Central memory CD8-positive, alpha-beta T cell (primary cell): ENCODE measurements around the gene PPP3CA.

ENCODE experiments used
- ATAC-seq: fragments of 150-1000 bp; cut with Tn5 transposase; replicated peaks from 2 replicates; pipeline ENCODE4 v1.10.0; 2022; ENCODE audit warnings: mild to moderate bottlenecking, moderate FRiP score, moderate number of reproducible peaks; ENCODE audit not compliant: poor library complexity, severe bottlenecking; ENCODE audit errors: extremely low read depth
- DNase-seq, 2 donors: peaks; one replicate each; pipeline ENCODE4 v3.0.0; 2021; ENCODE audit warnings: low spot score in 2 of 2
- H3K27ac Mint-ChIP-seq: one replicate; pipeline ENCODE4 v1.8.0; 2022; ENCODE audit warnings: low read depth, mild to moderate bottlenecking, moderate library complexity, mixed read lengths
- H3K27me3 Mint-ChIP-seq: one replicate; pipeline ENCODE4 v1.8.0; 2022; ENCODE audit warnings: mixed read lengths
- H3K36me3 Mint-ChIP-seq: one replicate; pipeline ENCODE4 v1.8.0; 2022; ENCODE audit warnings: mild to moderate bottlenecking, moderate library complexity, mixed read lengths; ENCODE audit not compliant: insufficient read depth
- H3K4me1 Mint-ChIP-seq: one replicate; pipeline ENCODE4 v1.8.0; 2022; ENCODE audit warnings: mixed read lengths
- H3K4me3 Mint-ChIP-seq: one replicate; pipeline ENCODE4 v1.8.0; 2022; ENCODE audit warnings: mild to moderate bottlenecking, moderate library complexity, mixed read lengths
- H3K9me3 Mint-ChIP-seq: one replicate; pipeline ENCODE4 v1.8.0; 2022; ENCODE audit warnings: mixed read lengths

Gene PPP3CA

DNA sequence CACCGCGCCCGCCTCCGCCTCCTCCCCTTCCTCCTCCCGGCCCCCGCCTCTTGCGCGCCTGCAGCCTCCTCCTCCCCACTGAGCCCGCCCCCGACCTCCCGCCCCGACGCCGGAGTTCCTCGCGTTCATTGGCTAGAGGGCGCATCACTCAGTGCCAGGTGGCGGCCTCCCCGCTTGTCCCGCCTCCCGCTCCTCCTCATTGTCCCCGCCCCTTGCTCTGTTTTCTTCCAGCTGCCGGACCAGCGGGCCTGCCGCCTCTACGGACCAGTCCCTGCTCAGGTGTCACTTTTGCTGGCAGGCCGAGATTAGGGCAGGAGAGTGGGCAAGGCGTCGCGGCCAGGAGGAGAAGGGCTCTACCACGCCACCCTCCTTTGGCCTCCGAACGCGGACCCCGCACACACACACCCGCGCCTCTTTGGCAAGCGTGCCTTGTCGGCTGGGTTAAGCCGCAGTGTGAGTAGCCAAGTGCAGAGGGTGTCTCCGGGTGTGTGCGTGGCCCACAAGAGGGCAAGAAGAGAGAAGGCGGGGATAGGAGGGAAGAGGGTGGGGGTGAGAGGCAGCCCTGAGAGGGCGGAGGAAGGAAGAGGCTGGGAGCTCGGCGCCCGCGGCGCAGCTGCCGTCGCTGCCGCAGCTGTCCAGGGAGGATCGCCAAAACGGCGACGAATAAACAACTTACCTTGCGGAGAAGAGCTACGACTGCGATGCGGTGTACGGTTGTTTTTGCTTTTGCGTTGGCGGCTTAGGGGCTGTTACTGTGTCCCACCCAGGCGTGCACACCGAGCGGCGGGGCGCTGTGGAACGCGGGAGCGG, 436 bp upstream of the PPP3CA start:
- Mint-ChIP-seq H3K9me3 (no peaks in the 10 kb centered on the region), H3K36me3 (peaks cover 16% of the 10 kb centered on the region), H3K4me1 (peaks cover 41% of the 10 kb centered on the region), H3K27ac (peak overlapping the region; percentile 94), H3K27me3 (no peaks in the 10 kb centered on the region), H3K4me3 (peak overlapping the region; percentile 95)
- ATAC-seq, result peak; percentile 80
- DNase-seq, result peak; percentile 97

- peak overlapping the region; percentile 94 for H3K27ac Mint-ChIP-seq
- no peaks in the 10 kb centered on the region for H3K27me3 Mint-ChIP-seq
- H3K9me3 Mint-ChIP-seq, result no peaks in the 10 kb centered on the region
- H3K4me3 Mint-ChIP-seq, result peak overlapping the region; percentile 95
- DNase-seq, result peak; percentile 40 to 48
- H3K4me1 Mint-ChIP-seq, result peaks cover 47% of the 10 kb centered on the region
- peak; percentile 30 for ATAC-seq
- peaks cover 16% of the 10 kb centered on the region for H3K36me3 Mint-ChIP-seq
Observed at GRCh38 chr4:101346351-101347266, 717 bp downstream of the PPP3CA start.

GRCh38 chr4:101345596-101346350, 1.6 kb downstream of the PPP3CA start:
- Mint-ChIP-seq H3K4me3 (peak overlapping the region; percentile 95), H3K27ac (peak overlapping the region; percentile 90), H3K9me3 (no peaks in the 10 kb centered on the region), H3K4me1 (peaks cover 52% of the 10 kb centered on the region), H3K27me3 (no peaks in the 10 kb centered on the region), H3K36me3 (peaks cover 16% of the 10 kb centered on the region)
- ATAC-seq (no peak), DNase-seq (peak; percentile 39 to 47)

- Mint-ChIP-seq H3K4me3 (peak overlapping the region; percentile 95), H3K4me1 (peaks cover 57% of the 10 kb centered on the region), H3K36me3 (peaks cover 18% of the 10 kb centered on the region), H3K9me3 (no peaks in the 10 kb centered on the region), H3K27me3 (no peaks in the 10 kb centered on the region), H3K27ac (peak overlapping the region; percentile 90)
- ATAC-seq, result no peak
- DNase-seq, result no peak
Observed at GRCh38 chr4:101345271-101345595, 2.1 kb downstream of the PPP3CA start.

- no peak for ATAC-seq
- no peak for DNase-seq
- Mint-ChIP-seq H3K27ac (no peak overlapping the region), H3K4me1 (peaks cover 76% of the 10 kb centered on the region), H3K36me3 (peaks cover 6% of the 10 kb centered on the region), H3K27me3 (no peaks in the 10 kb centered on the region), H3K9me3 (no peaks in the 10 kb centered on the region), H3K4me3 (no peak overlapping the region)
Observed at GRCh38 chr4:101339332-101339731, 8.0 kb downstream of the PPP3CA start.

DNA sequence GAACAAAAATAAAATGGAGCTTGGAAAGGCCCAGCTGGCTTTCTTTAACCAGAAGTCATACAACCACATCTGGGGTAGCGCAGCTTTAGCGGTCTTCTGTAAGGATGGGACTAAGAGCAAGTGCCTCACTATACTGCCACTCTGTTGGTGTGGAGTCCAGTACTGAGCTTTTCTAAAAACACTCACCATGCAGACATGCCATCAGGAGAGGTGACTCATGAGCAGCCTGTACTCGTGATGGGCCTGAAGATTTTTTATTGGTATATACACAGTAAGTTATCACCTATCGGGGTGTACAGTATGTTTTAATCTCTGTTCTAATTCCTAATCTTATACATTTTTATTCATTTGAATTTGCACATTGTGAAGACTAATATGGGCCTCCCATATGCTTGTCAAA, 9.6 kb downstream of the PPP3CA start:
- peaks cover 6% of the 10 kb centered on the region for H3K36me3 Mint-ChIP-seq
- H3K9me3 Mint-ChIP-seq, result no peaks in the 10 kb centered on the region
- ATAC-seq (no peak), DNase-seq (no peak)
- peaks cover 66% of the 10 kb centered on the region for H3K4me1 Mint-ChIP-seq
- H3K4me3 Mint-ChIP-seq, result no peak overlapping the region
- no peaks in the 10 kb centered on the region for H3K27me3 Mint-ChIP-seq
- peak overlapping the region; percentile 16 for H3K27ac Mint-ChIP-seq

- Mint-ChIP-seq H3K9me3 (no peaks in the 10 kb centered on the region), H3K27me3 (no peaks in the 10 kb centered on the region), H3K27ac (peak overlapping the region; percentile 71), H3K36me3 (peaks cover 5% of the 10 kb centered on the region), H3K4me3 (peak overlapping the region; percentile 70), H3K4me1 (peaks cover 69% of the 10 kb centered on the region)
- DNase-seq (no peak), ATAC-seq (peak; percentile 78)
Observed at GRCh38 chr4:101334963-101335572, 12.3 kb downstream of the PPP3CA start.

DNA sequence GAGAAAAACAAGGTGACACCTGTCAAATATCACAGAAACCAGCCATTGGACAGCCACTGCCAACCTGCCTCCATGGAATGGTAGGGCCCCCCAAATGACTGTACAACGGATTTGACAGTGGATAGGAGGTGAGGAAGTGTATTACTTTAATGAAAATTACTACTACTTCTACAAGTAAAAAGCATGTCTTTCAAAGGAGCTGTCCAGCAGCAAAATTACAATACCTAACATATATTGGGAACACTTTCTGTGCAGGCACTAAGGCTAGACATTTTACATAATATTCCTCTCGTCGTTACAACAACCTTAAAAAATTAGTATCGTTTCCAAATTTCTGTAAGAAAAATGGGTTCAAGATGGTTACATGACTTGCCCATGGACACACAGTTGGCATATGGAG, 14.9 kb downstream of the PPP3CA start:
- DNase-seq (no peak), ATAC-seq (no peak)
- no peaks in the 10 kb centered on the region for H3K9me3 Mint-ChIP-seq
- H3K27me3 Mint-ChIP-seq, result no peaks in the 10 kb centered on the region
- H3K27ac Mint-ChIP-seq, result no peak overlapping the region
- H3K4me1 Mint-ChIP-seq, result peaks cover 70% of the 10 kb centered on the region
- peaks cover 11% of the 10 kb centered on the region for H3K36me3 Mint-ChIP-seq
- H3K4me3 Mint-ChIP-seq, result no peak overlapping the region

GRCh38 chr4:101331017-101331416, 16.3 kb downstream of the PPP3CA start:
- DNase-seq (no peak), ATAC-seq (no peak)
- Mint-ChIP-seq H3K9me3 (no peaks in the 10 kb centered on the region), H3K27ac (no peak overlapping the region), H3K4me3 (no peak overlapping the region), H3K36me3 (peaks cover 9% of the 10 kb centered on the region), H3K4me1 (peaks cover 72% of the 10 kb centered on the region), H3K27me3 (no peaks in the 10 kb centered on the region)

DNA sequence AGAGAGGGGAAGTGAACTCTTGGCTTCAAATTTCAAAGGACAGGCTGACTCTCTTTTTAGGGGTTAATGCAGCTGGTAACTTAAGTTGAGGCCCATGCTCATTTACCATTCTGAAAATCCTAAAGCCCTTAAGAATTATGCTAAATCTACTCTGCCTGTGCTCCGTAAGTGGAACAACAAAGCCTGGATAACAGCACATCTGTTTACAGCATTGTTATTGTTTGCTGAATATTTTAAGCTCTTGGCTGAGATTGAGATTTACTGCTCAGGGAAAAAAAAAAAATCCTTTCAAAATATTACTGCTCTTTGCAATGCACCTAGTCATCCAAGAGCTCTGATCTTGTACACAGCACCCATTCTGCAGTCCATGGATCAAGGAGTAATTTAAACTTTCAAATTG, 17.7 kb downstream of the PPP3CA start:
- ATAC-seq (no peak), DNase-seq (no peak)
- Mint-ChIP-seq H3K9me3 (no peaks in the 10 kb centered on the region), H3K4me1 (peaks cover 67% of the 10 kb centered on the region), H3K4me3 (no peak overlapping the region), H3K36me3 (peaks cover 6% of the 10 kb centered on the region), H3K27ac (no peak overlapping the region), H3K27me3 (no peaks in the 10 kb centered on the region)

DNA sequence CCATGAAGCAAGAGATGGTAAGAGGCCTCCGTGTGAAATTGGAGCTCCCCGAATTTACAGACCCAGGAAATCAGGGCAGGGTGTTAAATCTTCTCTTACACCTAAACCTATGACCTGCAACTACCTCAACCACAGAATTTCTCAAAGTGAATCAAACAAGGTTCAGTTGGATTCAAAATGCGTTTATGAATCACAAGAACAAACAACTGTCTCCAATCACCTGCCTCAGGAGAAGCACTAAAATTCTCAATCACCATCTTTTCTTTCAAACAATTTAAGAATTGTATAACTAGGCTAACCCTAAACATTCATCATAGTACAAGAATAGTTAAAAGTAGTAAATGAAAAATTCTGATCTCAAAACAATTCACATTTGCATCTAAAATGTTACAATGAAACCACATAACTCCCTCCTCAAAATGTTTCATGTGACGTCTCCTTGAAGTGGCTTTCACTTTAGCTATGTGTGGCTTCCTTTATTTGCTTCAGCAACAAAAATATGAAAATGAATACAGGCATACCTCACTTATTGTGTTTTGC, 19.2 kb downstream of the PPP3CA start:
- peaks cover 73% of the 10 kb centered on the region for H3K4me1 Mint-ChIP-seq
- peaks cover 6% of the 10 kb centered on the region for H3K36me3 Mint-ChIP-seq
- H3K4me3 Mint-ChIP-seq, result peak overlapping the region; percentile 65
- ATAC-seq (peak; percentile 90), DNase-seq (no peak)
- H3K27ac Mint-ChIP-seq, result peak overlapping the region; percentile 74
- H3K9me3 Mint-ChIP-seq, result no peaks in the 10 kb centered on the region
- no peaks in the 10 kb centered on the region for H3K27me3 Mint-ChIP-seq

DNA sequence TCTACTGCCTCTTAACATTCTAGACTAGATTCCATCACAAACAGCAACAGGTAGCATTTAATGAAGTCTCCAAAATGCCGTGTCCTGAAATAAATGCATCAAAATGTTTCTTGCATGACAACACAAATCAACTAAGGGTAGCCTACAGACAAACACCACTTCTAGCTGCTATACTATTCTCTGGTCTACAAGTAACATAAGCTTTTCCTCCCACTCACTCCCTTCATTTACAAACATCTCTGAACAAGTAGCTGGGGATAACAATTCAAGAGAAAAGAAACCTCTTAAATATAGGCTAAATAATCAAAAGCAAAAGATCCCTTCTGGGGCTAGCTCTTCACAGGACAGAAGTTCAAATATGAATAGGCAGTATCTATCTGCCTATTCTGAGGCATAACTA, 20.8 kb downstream of the PPP3CA start:
- Mint-ChIP-seq H3K9me3 (no peaks in the 10 kb centered on the region), H3K27me3 (no peaks in the 10 kb centered on the region), H3K36me3 (peaks cover 11% of the 10 kb centered on the region), H3K4me1 (peaks cover 74% of the 10 kb centered on the region), H3K27ac (no peak overlapping the region), H3K4me3 (no peak overlapping the region)
- DNase-seq, result no peak
- no peak for ATAC-seq
